ENCODE data around the gene NETO1.

GRCh38 chr18:72847771-72848170, 20.0 kb downstream of the NETO1 start:
- TF ChIP-seq CTCF (IDR thresholded peaks at IDR 0.05) (no peak), POLR2A (IDR thresholded peaks at IDR 0.05) (no peak), POLR2AphosphoS5 (IDR thresholded peaks at IDR 0.05) (no peak)

Measured in sigmoid colon (tissue), 4 donors.